Common myeloid progenitor, CD34-positive (primary cell): ENCODE measurements around the gene KAZN.

ENCODE experiments used
- CTCF ChIA-PET: fragments of 350-600 bp; sonication (Branson Sonifier 250); formaldehyde crosslinking; loops from one replicate; lab custom pipeline; 2021; ENCODE audit warnings: antibody characterized with exemption; lab: Charles Lee
- POLR2A ChIA-PET: fragments of 350-600 bp; sonication (Branson Sonifier 250); formaldehyde crosslinking; loops from one replicate; lab custom pipeline; 2021; ENCODE audit warnings: antibody characterized with exemption; lab: Charles Lee
- DNase-seq, 3 donors: peaks; one replicate each; pipeline versions ENCODE4 v3.0.0 to v3.0.0-alpha.2; 2013
- H3K27ac ChIP-seq, 2 experiments: 1 replicate in 1 of 2; 2 replicates in 1 of 2; pipeline ENCODE4 v1.7.0; 2013; ENCODE audit warnings: inconsistent platforms in 2 of 2, low read length in 2 of 2, mild to moderate bottlenecking in 2 of 2, low read depth in 1 of 2, moderate library complexity in 1 of 2; ENCODE audit not compliant: severe bottlenecking in 2 of 2, insufficient read depth in 1 of 2, poor library complexity in 1 of 2
- H3K27me3 ChIP-seq, 5 experiments: replicated peaks in 2 of 5; 1 replicate in 3 of 5; 2 replicates in 2 of 5; pipeline versions ENCODE4 v1.6.1 to v1.7.0; 2013; ENCODE audit warnings: low read length in 4 of 5, mild to moderate bottlenecking in 2 of 5, moderate library complexity in 2 of 5, inconsistent platforms in 1 of 5; ENCODE audit not compliant: insufficient read depth in 5 of 5, control insufficient read depth in 4 of 5
- H3K36me3 ChIP-seq, 4 experiments: 1 replicate in 2 of 4; 2 replicates in 2 of 4; pipeline versions ENCODE4 v1.6.1 to v1.7.0; 2013; ENCODE audit warnings: low read length in 3 of 4, control low read depth in 1 of 4, mild to moderate bottlenecking in 1 of 4; ENCODE audit not compliant: control insufficient read depth in 4 of 4, insufficient read depth in 4 of 4
- H3K4me1 ChIP-seq, 4 experiments: 1 replicate in 3 of 4; 2 replicates in 1 of 4; pipeline versions ENCODE4 v1.6.1 to v1.7.1; 2013; ENCODE audit warnings: low read length in 3 of 4, mild to moderate bottlenecking in 3 of 4, control low read depth in 1 of 4, inconsistent platforms in 1 of 4, moderate library complexity in 1 of 4; ENCODE audit not compliant: control insufficient read depth in 4 of 4, insufficient read depth in 4 of 4; ENCODE audit errors: control extremely low read depth in 1 of 4
- H3K4me3 ChIP-seq, 7 experiments: 1 replicate in 4 of 7; 2 replicates in 3 of 7; pipeline versions ENCODE4 v1.5.1 to v1.7.0; 2013; ENCODE audit warnings: mild to moderate bottlenecking in 7 of 7, low read length in 6 of 7, moderate library complexity in 6 of 7, inconsistent platforms in 2 of 7, low read depth in 2 of 7, control low read depth in 1 of 7; ENCODE audit not compliant: insufficient read depth in 4 of 7, control insufficient read depth in 1 of 7; ENCODE audit errors: extremely low read depth in 1 of 7
- H3K9me3 ChIP-seq, 5 experiments: 1 replicate in 4 of 5; 2 replicates in 1 of 5; pipeline versions ENCODE4 v1.6.1 to v1.7.1; 2013; ENCODE audit warnings: low read length in 4 of 5, mild to moderate bottlenecking in 2 of 5, inconsistent platforms in 1 of 5, low read depth in 1 of 5, moderate library complexity in 1 of 5; ENCODE audit not compliant: control insufficient read depth in 4 of 5, insufficient read depth in 2 of 5; ENCODE audit errors: control extremely low read depth in 1 of 5
- WGBS: methylation state at CpG from one replicate; pipeline ENCODE4 v1.1.5; 2013; ENCODE audit not compliant: insufficient coverage; 5-methylcytosine and 5-hydroxymethylcytosine counted together

Gene KAZN

DNA sequence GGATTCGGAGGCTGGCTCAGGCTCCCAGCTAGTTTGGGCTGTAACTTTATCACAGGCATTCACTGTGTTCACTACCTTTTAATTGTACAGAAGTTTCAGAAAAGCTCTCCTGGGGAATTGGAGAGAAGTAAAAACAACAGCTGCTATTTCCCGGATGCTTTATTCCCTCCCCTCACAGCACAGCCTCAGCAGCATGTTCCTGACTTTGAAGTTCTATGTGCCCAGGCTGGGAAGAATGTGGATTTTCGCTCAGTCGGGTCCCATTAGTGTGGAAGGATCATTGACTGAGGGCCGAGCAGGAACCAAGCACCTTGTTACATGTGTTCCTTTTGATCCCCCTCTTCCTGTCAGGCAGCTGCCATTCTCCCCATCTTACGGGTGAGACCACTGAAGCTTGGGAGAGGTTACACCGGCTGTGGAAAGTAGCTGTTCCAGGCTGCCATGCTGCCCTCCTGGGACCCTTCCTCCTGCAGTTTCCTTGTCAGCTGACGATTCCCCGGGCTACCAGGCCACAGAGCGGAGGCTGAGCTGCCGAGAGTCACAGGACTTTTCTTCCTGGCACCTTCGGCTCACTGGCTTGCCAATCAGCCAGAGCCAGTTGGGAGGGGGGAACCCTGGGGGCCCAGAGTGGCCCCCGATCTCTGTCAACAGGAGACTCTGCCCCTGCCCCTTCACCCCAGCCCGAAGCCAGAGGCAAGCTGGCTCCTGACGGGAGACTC is 331.9 kb downstream of the KAZN start:
- POLR2A ChIA-PET = no interaction called here
- Histone ChIP-seq H3K36me3 (no peaks in the 10 kb centered on the region), H3K4me1 (peaks cover 0 to under 1% (median under 1%) of the 10 kb centered on the region in 4 experiments), H3K27ac (no peak overlapping the region), H3K9me3 (no peaks in the 10 kb centered on the region), H3K27me3 (peaks cover 8 to 51% (median 20%) of the 10 kb centered on the region in 5 experiments), H3K4me3 (no peak overlapping the region)
- no peak for DNase-seq
- WGBS = 92% methylated on average over 14 of the region's 15 CpGs
- CTCF ChIA-PET = no interaction called here

- no peak for DNase-seq
- ChIA-PET POLR2A (no interaction called here), CTCF (no interaction called here)
- H3K4me3 ChIP-seq = no peak overlapping the region
- H3K36me3 ChIP-seq = no peaks in the 10 kb centered on the region
- H3K4me1 ChIP-seq = no peaks in the 10 kb centered on the region
- 98% methylated on average over 7 of the region's 18 CpGs for WGBS
- peaks cover 0 to 33% (median 5%) of the 10 kb centered on the region in 5 experiments for H3K27me3 ChIP-seq
- no peak overlapping the region for H3K27ac ChIP-seq
- no peaks in the 10 kb centered on the region for H3K9me3 ChIP-seq
Measured at GRCh38 chr1:14932034-14932638, 333.7 kb downstream of the KAZN start.

DNA sequence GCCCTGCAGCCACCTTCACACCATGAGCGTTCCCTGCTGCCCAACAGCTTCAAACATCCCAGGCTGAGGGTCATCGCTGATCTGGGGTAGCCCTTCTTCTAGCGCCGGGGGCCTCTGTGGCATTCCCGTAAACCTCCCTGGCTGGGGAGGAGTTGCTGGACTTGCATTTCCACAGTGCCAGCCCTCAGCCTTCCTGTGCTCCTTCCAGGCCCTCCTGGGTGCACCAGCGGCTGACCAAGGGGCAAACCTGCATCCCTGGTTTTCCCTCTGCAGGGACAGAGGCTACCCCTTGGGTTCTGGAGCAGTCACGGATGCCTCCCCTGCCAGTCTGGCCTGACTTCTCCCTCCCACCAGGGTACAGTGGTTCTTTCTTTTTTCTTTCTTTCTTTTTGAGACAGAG is 336.4 kb downstream of the KAZN start:
- CTCF ChIA-PET = no interaction called here
- no peak overlapping the region for H3K27ac ChIP-seq
- no peaks in the 10 kb centered on the region for H3K4me1 ChIP-seq
- no peaks in the 10 kb centered on the region for H3K9me3 ChIP-seq
- no peak for DNase-seq
- H3K36me3 ChIP-seq = no peaks in the 10 kb centered on the region
- no peak overlapping the region for H3K4me3 ChIP-seq
- 90% methylated on average over 7 of the region's 7 CpGs for WGBS
- POLR2A ChIA-PET = no interaction called here
- H3K27me3 ChIP-seq = peaks cover 0 to 10% (median 2%) of the 10 kb centered on the region in 5 experiments

- no peak for DNase-seq
- POLR2A ChIA-PET = no interaction called here
Measured at GRCh38 chr1:14936815-14937214, 338.3 kb downstream of the KAZN start.

GRCh38 chr1:14937288-14937949 is 338.9 kb downstream of the KAZN start:
- H3K27me3 ChIP-seq = peaks cover 0 to 7% (median 0%) of the 10 kb centered on the region in 5 experiments
- H3K4me1 ChIP-seq = no peaks in the 10 kb centered on the region
- no peak overlapping the region for H3K4me3 ChIP-seq
- no peak for DNase-seq
- POLR2A ChIA-PET = no interaction called here
- no peaks in the 10 kb centered on the region for H3K9me3 ChIP-seq
- CTCF ChIA-PET = no interaction called here
- H3K36me3 ChIP-seq = no peaks in the 10 kb centered on the region
- H3K27ac ChIP-seq = no peak overlapping the region
- 97% methylated on average over 11 of the region's 11 CpGs for WGBS

More at GRCh38 chr1:14936815-14937214, 338.3 kb downstream of the KAZN start:
- CTCF ChIA-PET = no interaction called here
- Histone ChIP-seq H3K4me3 (no peak overlapping the region), H3K27ac (no peak overlapping the region), H3K4me1 (no peaks in the 10 kb centered on the region), H3K27me3 (peaks cover 0 to 7% (median 0%) of the 10 kb centered on the region in 5 experiments), H3K9me3 (no peaks in the 10 kb centered on the region), H3K36me3 (no peaks in the 10 kb centered on the region)
- 96% methylated on average over 6 of the region's 6 CpGs for WGBS

- ChIA-PET POLR2A (no interaction called here), CTCF (interaction anchor here (0.9 kb wide), 1 partner anchor 49 kb away, joined by 3 read pairs; no protein-coding TSS in a partner anchor)
- no peak overlapping the region for H3K27ac ChIP-seq
- H3K9me3 ChIP-seq = no peaks in the 10 kb centered on the region
- DNase-seq = no peak
- peaks cover 0 to 7% (median 0%) of the 10 kb centered on the region in 5 experiments for H3K27me3 ChIP-seq
- peaks cover 0 to 5% (median 2%) of the 10 kb centered on the region in 4 experiments for H3K4me1 ChIP-seq
- WGBS = 85% methylated on average over 9 of the region's 9 CpGs
- no peak overlapping the region for H3K4me3 ChIP-seq
- H3K36me3 ChIP-seq = no peaks in the 10 kb centered on the region
Measured at GRCh38 chr1:14939527-14940284, 341.2 kb downstream of the KAZN start.
